Lung (tissue), 12 donors: ENCODE results near the gene KRT7. TPM values are rescaled to one million over a fixed set of nuclear protein-coding genes. Genes with fewer than 3 reads are reported as not detected.

Experiments
- ATAC-seq: fragments of 200-7000 bp; cut with Tn5 transposase; one replicate; pipeline ENCODE4 v1.9.1; 2020; ENCODE audit warnings: moderate number of reproducible peaks; ENCODE audit not compliant: insufficient read depth, low FRiP score
- DNase-seq, 3 donors: peaks; one replicate each; pipeline ENCODE4 v3.0.0-alpha.2; 2013 to 2017
- H3K27ac ChIP-seq, 2 donors: one replicate each; pipeline ENCODE4 v1.5.1; 2013; ENCODE audit warnings: mild to moderate bottlenecking in 2 of 2, moderate library complexity in 2 of 2, control low read depth in 1 of 2, inconsistent platforms in 1 of 2, low read depth in 1 of 2, low read length in 1 of 2
- H3K27me3 ChIP-seq, 3 donors: one replicate each; pipeline ENCODE4 v1.5.1; 2013; ENCODE audit warnings: low read length in 2 of 3; ENCODE audit not compliant: control insufficient read depth in 3 of 3, insufficient read depth in 3 of 3
- H3K36me3 ChIP-seq, 4 donors: one replicate each; pipeline ENCODE4 v1.5.1; 2013; ENCODE audit warnings: low read length in 4 of 4, mild to moderate bottlenecking in 1 of 4, moderate library complexity in 1 of 4; ENCODE audit not compliant: control insufficient read depth in 4 of 4, insufficient read depth in 4 of 4
- H3K4me1 ChIP-seq, 5 donors: one replicate each; pipeline ENCODE4 v1.5.1; 2013; ENCODE audit warnings: low read length in 5 of 5, mild to moderate bottlenecking in 2 of 5, moderate library complexity in 1 of 5; ENCODE audit not compliant: control insufficient read depth in 5 of 5, insufficient read depth in 5 of 5
- H3K4me3 ChIP-seq: one replicate; pipeline ENCODE4 v1.5.1; 2013; ENCODE audit warnings: mild to moderate bottlenecking, control low read depth, moderate library complexity
- H3K9ac ChIP-seq, 2 donors: one replicate each; pipeline ENCODE4 v1.5.1; 2013; ENCODE audit warnings: low read length in 2 of 2, control low read depth in 1 of 2; ENCODE audit not compliant: insufficient read depth in 1 of 2
- H3K9me3 ChIP-seq, 4 donors: one replicate each; pipeline ENCODE4 v1.5.1; 2013; ENCODE audit warnings: low read length in 3 of 4, mild to moderate bottlenecking in 1 of 4, moderate library complexity in 1 of 4; ENCODE audit not compliant: control insufficient read depth in 4 of 4, insufficient read depth in 3 of 4
- CTCF ChIP-seq: IDR thresholded peaks from 2 replicates; pipeline ENCODE4 v1.5.1; 2012; ENCODE audit warnings: mild to moderate bottlenecking; ENCODE audit errors: control extremely low read depth, extremely low read depth
- WGBS, 2 donors: extraction: QIAGEN DNeasy Blood & Tissue Kit; methylation state at CpG; one replicate each; pipeline ENCODE4 v1.1.7; 2013; 5-methylcytosine and 5-hydroxymethylcytosine counted together
- polyA plus RNA-seq, 2 donors: library from polyadenylated mRNA; stranded (reverse); fragments of 200-250 nt; gene quantifications; one replicate each; pipeline ENCODE4 v1.2.1, GENCODE V29; 2013
- total RNA-seq, 2 donors: library from RNA; depleted of rRNA in 1 of 2; stranded (reverse); fragments of >200 nt in 1 of 2; gene quantifications; one replicate each; pipeline ENCODE4 v1.2.1, GENCODE V29; 2014 to 2021
- donor health status: control.
- donor health status: control.
- donor health status: Bipolar disorder and iron deficiency.
- donor health status: healthy.
- donor health status: DM: yes; HTN: yes; CAD: no.

The KRT7 gene
- total and polyA plus RNA-seq, 4 donors: 33.6 to 1,415 (median 1,306) TPM

- no peak overlapping the region for H3K27ac ChIP-seq
- no peak for TF ChIP-seq CTCF
These were observed 13.0 kb downstream of the KRT7 start for GRCh38 chr12:52245962-52246569.

GRCh38 chr12:52246720-52247621 lies 13.9 kb downstream of the KRT7 start:
- peak in 1 of 3 donors; percentile 21 for DNase-seq
- peaks cover 0 to 3% (median 0%) of the 10 kb centered on the region in 4 donors for H3K36me3 ChIP-seq
- peaks cover 0 to 29% (median 25%) of the 10 kb centered on the region in 3 donors for H3K27me3 ChIP-seq
- peak overlapping the region in 1 of 2 donors; percentile 71 for H3K27ac ChIP-seq
- no peaks in the 10 kb centered on the region for H3K9me3 ChIP-seq
- ATAC-seq: no peak
- no peak overlapping the region for H3K4me3 ChIP-seq
- peaks cover 0 to 14% (median 2%) of the 10 kb centered on the region in 5 donors for H3K4me1 ChIP-seq
- 66 to 78% methylated on average over 10 of the region's 10 CpGs for WGBS, 2 donors
- TF ChIP-seq CTCF: no peak
- H3K9ac ChIP-seq: no peak overlapping the region

More at GRCh38 chr12:52245962-52246569, 13.0 kb downstream of the KRT7 start:
- peaks cover 0 to 5% (median 0%) of the 10 kb centered on the region in 4 donors for H3K36me3 ChIP-seq
- H3K4me3 ChIP-seq: no peak overlapping the region
- no peak overlapping the region for H3K9ac ChIP-seq
- ATAC-seq (no peak), DNase-seq (no peak)
- peaks cover 0 to 20% (median 18%) of the 10 kb centered on the region in 3 donors for H3K27me3 ChIP-seq
- peaks cover 0 to 14% (median 2%) of the 10 kb centered on the region in 5 donors for H3K4me1 ChIP-seq
- WGBS, 2 donors: 72 to 89% methylated on average over 7 of the region's 7 CpGs
- no peaks in the 10 kb centered on the region for H3K9me3 ChIP-seq

- ATAC-seq: no peak
- no peak for DNase-seq
- no peak for TF ChIP-seq CTCF
- Histone ChIP-seq H3K4me1 (peaks cover 0 to 11% (median 2%) of the 10 kb centered on the region in 5 donors), H3K9ac (no peak overlapping the region), H3K27ac (peak overlapping the region in 1 of 2 donors; percentile 41), H3K36me3 (peaks cover 0 to 3% (median 0%) of the 10 kb centered on the region in 4 donors), H3K9me3 (no peaks in the 10 kb centered on the region), H3K27me3 (peaks cover 0 to 33% (median 26%) of the 10 kb centered on the region in 3 donors), H3K4me3 (no peak overlapping the region)
- 85 to 90% methylated on average over 10 of the region's 10 CpGs for WGBS, 2 donors
These were observed 14.8 kb downstream of the KRT7 start for GRCh38 chr12:52247622-52248540.
